SH-SY5Y (cell line): ENCODE results near the gene PGP.

Source experiments
- GATA2 ChIP-seq: IDR thresholded peaks from 2 replicates; pipeline ENCODE4 v1.6.1; 2011; ENCODE audit warnings: mild to moderate bottlenecking, low read depth, low read length
- GATA3 ChIP-seq: IDR thresholded peaks from 2 replicates; pipeline ENCODE4 v1.6.1; 2011; ENCODE audit warnings: low read depth, mild to moderate bottlenecking, low read length, moderate library complexity

GRCh38 chr16:2250652-2251295 lies 36.1 kb upstream of the PGP start:
- TF ChIP-seq GATA2 (no peak), GATA3 (no peak)
